Ramos (cell line): Measurements from ENCODE around the gene LRRC14B.
"Not testable (repeated sequence)": the region's sequence is repeated elsewhere in the genome, so short reads cannot be mapped to it uniquely, and the experiment has no call there.

Source experiments
- in situ Hi-C: fragments of 300-500 bp; cut with MboI; formaldehyde crosslinking; loops from one replicate; pipeline ENCODE4 v1.14.3; 2022; ENCODE audit warnings: low sequenced_read_pairs; ENCODE audit not compliant: unreplicated experiment

The LRRC14B gene

GRCh38 chr5:204001-204400 lies 12.7 kb downstream of the LRRC14B start:
- in situ Hi-C loops = no loop called here

DNA sequence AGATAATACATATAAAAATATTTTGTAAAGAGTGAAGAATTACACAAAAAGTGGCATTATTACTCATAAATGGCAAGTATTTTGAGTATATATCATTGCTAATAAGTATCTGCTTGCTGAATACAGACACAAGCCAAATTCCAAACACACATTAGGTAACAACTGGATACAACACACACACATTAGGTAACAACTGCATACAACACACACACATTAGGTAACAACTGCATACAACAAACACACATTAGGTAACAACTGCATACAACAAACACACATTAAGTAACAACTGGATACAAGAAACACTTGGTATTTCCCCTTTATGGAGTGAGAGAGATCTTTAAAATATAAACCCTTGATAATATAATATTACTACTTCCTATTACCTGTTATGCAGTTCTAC lies 13.2 kb downstream of the LRRC14B start:
- in situ Hi-C loops = no loop called here

DNA sequence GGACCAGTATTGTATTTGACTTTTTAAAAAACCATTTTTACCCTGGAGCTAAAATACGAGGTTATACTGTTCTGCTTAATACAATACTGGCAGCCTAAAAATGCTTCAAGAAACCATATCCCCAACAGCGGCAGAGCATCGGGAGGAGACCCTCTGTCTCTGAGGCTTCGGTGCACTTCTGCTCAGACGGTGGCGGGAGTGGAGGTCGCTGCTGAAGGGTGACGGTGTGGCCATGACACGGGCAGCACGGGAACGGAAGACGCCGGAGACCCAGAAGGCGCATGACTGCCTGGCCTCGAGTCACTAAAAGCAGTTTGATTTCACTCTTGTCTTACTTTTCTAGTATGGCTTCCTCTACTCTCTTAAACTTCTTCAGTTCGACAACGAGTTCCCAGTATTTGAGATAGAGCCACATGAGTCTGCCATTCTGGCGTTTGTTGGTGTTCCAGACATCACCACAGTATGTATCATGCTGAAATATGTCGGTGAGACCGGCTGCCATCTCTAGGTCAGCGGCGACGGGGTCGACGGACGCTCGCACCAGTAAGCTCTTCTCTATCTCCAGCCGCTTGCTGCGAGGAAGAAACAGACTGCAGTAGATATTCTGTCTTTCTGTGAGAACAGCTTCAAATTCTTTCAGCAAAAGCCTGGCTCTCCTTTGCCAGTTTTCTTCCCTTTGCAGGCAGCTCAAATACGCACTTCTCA lies 13.8 kb downstream of the LRRC14B start:
- in situ Hi-C loops = no loop called here

GRCh38 chr5:206406-206805 lies 15.1 kb downstream of the LRRC14B start:
- in situ Hi-C loops = no loop called here

- in situ Hi-C loops = no loop called here
These were observed 15.7 kb downstream of the LRRC14B start for GRCh38 chr5:206927-207536.

GRCh38 chr5:207599-207998 lies 16.3 kb downstream of the LRRC14B start:
- in situ Hi-C loops = no loop called here

DNA sequence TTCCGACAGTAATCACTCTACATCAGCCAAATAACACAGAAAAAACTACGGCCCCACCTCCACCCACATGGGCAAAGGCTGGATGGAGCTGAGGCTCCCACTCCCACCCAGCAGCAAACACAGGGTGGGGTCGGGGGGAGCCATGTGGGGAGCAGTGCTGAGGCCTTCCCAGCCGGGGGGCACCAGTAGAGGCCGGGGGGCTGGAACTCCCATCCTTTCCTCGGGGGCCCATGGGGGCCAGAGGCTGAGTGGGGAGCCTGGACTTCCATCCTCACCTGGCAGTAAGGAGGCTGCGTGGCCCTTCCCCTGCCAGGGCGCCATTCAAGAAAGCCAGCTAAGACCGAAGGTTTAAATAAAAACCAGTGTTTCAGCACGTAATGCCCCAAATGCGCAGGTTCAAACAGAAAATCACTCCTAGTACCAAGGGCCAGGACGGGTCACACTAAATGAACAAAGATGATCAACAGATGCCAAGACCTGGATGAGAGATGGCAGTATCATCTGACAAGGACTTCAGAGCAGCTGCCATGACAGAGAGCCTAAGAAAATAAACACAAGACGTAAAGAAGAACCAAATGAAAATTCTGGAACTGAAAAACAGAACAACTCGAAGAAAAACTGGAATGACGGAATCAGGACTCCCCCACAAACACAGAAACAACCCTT lies 17.3 kb downstream of the LRRC14B start:
- in situ Hi-C loops = no loop called here

DNA sequence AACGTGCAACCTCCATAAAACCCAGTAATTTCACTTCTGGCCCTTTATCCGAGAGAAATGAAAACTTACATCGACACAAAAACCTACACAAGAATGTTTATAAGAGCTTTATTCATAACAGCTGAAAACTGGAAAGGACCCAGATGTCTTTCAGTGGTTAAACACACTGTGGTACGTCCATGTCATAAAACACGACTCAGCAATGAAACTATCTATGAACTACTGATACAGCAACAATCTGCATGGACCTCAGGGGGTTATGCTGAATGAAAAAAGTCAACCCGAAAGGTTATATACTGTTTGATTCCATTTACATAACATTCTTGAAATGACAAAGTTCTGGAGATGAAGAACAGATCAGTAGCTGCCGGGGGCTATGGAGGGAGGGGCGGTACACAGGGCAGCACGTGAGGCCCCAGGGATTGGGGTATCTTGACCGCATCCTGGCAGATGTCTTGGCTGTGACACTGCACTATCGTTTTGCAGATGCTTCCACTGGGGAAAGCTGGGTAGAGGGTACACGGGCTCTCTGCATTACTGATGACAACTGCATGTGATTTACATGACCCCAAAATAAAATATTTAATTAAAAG lies 22.6 kb downstream of the LRRC14B start:
- in situ Hi-C loops = no loop called here

- in situ Hi-C loops = not testable (repeated sequence)
These were observed 24.0 kb downstream of the LRRC14B start for GRCh38 chr5:215256-215655.

DNA sequence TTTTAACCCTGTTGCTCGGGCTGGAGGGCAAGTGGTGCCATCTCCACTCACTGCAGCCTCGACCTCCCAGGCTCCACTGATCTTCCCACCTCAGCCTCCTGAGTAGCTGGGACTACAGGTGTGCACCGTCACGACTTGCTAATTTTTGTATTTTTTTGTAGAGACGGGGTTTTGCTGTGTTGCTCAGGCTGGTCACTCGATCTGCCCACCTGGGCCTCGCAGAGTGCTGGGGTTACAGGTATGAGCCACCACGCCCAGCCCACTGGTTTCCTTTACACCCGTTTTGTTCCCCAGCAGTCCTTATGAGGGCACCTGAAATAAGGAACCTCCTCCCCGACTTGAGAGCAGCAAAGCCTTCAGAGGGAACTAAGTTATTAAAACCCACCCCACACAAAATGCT lies 24.8 kb downstream of the LRRC14B start:
- in situ Hi-C loops = not testable (repeated sequence)

DNA sequence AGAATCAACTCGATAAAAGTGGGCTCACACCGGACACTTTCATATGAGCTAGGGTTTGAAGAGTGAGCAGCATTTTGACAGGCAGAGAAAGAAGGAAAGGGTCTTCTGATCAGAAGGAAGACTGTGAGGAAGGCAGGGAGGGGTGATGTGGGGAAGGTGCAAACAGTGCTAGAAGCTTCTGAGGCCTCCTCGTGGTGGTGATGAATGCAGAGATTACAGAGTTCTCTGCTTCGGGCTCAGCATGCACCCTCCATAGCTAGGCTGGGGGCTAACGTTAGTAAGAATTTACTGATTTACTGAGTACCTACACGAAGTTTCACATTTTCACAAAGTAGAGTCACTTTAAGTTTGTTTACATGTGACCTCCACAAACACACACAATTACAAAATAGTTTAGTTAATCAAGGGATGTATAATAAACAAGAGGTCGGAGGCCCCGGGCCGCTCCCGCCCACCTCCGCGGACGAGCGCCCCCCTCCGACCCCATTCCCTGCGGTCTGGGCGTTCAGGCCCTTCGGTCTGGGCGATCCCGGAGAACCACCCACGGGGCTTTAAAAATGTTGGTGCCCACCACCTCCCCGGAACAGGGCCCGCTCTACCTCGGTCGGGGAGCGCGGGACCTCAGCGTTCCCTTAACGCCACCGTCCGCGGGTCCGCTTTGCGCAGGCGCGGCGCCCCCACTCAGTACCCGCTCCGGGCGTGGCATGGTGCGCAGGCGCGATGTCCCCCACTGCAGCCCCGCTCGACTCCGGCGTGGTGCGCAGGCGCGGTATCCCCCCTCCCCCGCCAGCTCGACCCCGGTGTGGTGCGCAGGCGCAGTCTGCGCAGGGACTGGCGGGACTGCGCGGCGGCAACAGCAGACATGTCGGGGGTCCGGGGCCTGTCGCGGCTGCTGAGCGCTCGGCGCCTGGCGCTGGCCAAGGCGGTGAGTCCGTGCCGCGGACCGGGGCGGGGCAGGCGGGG lies 26.5 kb downstream of the LRRC14B start, which contains the start of the genes CCDC127 and SDHA:
TSS of gene CCDC127 (minus strand) at position 660 of the 963 bp plus-strand sequence. CDS start 1,304 bp downstream, outside the sequence.
TSS of gene SDHA (plus strand) at position 827 of the 963 bp plus-strand sequence. CDS start at position 863, 36 bp downstream.
- in situ Hi-C loops = not testable (repeated sequence)

DNA sequence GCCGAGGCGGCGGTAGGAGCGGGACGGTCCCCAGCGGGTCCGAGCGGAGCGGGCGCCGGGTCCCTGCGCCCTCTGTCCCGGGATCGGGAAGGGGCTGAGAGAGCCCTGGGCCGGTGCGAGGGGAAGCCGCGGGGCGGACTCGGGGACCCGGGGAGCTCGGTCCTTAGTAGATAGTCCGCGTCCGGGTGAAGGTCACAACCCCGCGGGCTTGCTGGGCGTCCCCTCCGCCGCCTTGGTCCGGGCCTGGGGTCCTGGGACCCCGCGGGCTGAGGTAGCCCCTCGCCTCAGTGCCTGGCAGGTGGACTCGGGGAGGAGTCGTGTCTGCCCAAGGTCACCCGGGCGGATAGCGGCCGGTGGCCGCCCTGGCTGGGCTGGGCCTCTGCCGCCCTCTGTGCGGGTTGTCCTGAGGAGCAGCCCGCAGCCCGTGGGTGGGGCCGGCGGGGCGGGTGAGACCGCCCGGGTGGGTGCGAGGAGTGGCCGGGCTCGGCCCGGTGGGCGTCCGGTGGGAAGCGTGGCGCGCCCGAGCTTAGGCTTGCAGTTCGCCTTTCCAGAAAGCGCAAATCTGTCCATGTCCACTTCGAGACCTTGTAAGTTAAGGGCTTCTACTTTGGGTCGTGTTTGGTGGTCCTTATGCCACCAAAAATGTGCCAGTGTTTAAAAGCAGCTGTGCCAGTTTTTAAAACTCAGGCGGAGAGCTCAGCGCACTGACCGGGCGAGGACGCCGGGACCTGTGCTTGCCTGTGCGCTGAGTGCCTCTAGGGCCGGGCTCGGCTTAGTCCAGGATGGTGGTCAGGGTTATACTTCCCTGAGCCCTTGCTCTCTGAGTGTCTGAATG lies 27.4 kb downstream of the LRRC14B start:
- in situ Hi-C loops = no loop called here

GRCh38 chr5:219460-219863 lies 28.2 kb downstream of the LRRC14B start:
- in situ Hi-C loops = no loop called here

DNA sequence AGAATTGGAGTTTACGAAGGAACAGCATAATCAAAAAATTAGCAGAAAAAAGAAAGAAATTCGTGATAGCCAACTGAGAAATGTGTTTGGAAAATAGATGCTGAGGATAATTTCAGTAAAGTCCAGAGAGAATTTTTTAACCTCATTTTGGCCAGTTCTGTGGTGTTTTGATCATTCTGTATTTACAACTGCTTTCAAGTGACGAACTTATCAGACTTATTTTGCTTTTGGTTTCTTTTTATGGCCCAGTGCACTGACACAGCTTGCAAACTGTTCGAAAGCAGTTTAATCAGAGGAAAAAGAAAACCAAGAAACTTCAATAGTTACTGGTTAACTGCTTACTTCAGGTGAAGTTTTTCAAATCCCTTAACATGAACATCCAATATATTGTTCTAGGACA lies 28.7 kb downstream of the LRRC14B start:
- in situ Hi-C loops = no loop called here

- in situ Hi-C loops = not testable (repeated sequence)
These were observed 31.8 kb downstream of the LRRC14B start for GRCh38 chr5:222951-223715.

GRCh38 chr5:223791-224190 lies 32.5 kb downstream of the LRRC14B start:
- in situ Hi-C loops = no loop called here

- in situ Hi-C loops = no loop called here
These were observed 34.0 kb downstream of the LRRC14B start for GRCh38 chr5:225334-225733.

GRCh38 chr5:227375-227774 lies 36.1 kb downstream of the LRRC14B start:
- in situ Hi-C loops = not testable (repeated sequence)
